Measurements from ENCODE around the gene SH3RF3. TPM values are rescaled to one million over a fixed set of nuclear protein-coding genes. Genes with fewer than 3 reads are reported as not detected.

SH3RF3 gene
- total RNA-seq, 1 experiment from 2014 or later = 0.98 TPM

DNA sequence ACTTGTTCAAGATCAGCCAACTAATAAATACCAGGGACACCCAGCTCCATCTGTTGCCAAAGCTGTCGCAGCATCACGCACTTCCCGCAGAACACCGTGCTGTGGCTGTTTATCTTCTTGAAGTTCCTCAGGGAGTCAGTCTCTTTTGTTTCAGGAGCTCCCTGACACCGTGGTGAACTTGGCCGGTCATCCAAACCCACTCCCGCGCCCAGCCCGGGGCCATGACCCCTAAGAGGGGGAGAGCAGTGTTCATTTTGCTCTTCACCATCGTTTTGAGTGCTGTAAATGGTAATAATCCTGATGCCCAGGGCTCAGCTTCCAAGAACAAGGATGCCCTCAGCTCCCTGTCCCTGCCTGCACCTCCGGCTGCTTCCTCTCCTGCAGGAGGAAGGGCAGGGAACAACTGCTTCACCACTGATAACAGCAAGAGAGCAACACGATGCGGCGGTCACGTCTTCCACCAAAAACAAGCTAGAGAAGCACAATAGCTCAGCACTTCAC is 353.4 kb downstream of the SH3RF3 start:
- TF ChIP-seq, protein P1, sequence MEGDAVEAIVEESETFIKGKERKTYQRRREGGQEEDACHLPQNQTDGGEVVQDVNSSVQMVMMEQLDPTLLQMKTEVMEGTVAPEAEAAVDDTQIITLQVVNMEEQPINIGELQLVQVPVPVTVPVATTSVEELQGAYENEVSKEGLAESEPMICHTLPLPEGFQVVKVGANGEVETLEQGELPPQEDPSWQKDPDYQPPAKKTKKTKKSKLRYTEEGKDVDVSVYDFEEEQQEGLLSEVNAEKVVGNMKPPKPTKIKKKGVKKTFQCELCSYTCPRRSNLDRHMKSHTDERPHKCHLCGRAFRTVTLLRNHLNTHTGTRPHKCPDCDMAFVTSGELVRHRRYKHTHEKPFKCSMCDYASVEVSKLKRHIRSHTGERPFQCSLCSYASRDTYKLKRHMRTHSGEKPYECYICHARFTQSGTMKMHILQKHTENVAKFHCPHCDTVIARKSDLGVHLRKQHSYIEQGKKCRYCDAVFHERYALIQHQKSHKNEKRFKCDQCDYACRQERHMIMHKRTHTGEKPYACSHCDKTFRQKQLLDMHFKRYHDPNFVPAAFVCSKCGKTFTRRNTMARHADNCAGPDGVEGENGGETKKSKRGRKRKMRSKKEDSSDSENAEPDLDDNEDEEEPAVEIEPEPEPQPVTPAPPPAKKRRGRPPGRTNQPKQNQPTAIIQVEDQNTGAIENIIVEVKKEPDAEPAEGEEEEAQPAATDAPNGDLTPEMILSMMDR (IDR thresholded peaks at IDR 0.05; ENCODE audit: insufficient read depth in 1 of 2, low read depth in 1 of 2, low read length in 1 of 2, severe bottlenecking in 1 of 2, unreplicated experiment in 1 of 2) = no peak
- POLR2A ChIA-PET = interaction anchor here (0.5 kb wide), 1 partner anchor 24 kb away, joined by 3 read pairs; no protein-coding TSS in a partner anchor
- no TSS peak for BruUV-seq (replicated peaks)

DNA sequence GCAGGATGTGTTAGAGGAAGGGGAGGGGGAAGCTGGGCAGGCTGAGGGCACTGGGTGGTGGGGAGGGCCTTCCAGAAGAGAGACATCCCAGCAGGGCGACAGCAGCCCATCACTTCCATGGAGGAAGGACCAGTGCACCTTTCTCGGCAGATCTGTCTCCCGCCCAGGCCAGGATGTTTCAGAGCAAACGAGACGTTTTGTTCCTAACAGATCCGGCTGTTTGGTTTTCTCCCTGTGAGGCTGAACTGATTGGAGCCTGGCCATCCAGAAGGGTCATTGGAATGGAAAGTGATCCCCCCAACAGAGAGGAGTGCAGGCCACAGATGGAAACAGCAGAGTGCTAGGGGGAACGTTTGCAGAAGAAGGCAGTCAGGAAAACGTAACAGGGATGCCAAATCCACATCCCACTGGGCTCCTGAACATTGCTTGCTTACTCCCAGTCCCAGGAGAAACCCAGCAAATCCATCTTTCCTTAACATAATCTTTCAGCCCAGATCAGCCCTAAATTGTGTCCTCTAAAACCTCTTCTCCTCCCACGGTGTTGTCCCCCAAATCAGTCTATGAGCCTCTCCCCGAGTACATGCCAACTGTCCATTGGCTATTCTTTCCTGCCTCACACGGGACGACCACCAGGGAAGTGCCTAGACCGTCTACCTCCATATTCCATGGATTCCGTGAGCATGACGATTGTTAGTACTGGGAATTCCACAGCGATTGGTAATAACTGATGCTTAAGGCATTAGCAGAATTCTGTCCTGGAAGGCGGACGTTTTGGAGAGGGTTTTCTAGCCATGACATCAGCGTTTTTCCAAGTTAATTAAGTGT is 357.9 kb downstream of the SH3RF3 start:
- no TSS peak for BruUV-seq (replicated peaks)
- Histone ChIP-seq H3K4me3 (ENCODE audit: low read depth, low read length) (no peak overlapping the region), H3K27me3 (replicated peaks; ENCODE audit: control insufficient read depth, insufficient read depth, low read length) (no peaks in the 10 kb centered on the region), H3K4me1 (no peaks in the 10 kb centered on the region), H3K9me3 (no peaks in the 10 kb centered on the region), H3K36me3 (ENCODE audit: control insufficient read depth, insufficient read depth, low read length) (no peaks in the 10 kb centered on the region)
- no peaks in the 10 kb centered on the region for H3K36me3 Mint-ChIP-seq (ENCODE audit: insufficient read depth, unreplicated experiment)
- ChIA-PET POLR2A (no interaction called here), CTCF (no interaction called here)
- TF ChIP-seq, protein P1 (IDR thresholded peaks at IDR 0.05; ENCODE audit: insufficient read depth in 1 of 2, low read depth in 1 of 2, low read length in 1 of 2, severe bottlenecking in 1 of 2, unreplicated experiment in 1 of 2) = no peak
- peaks cover 4% of the 10 kb centered on the region for H3K27me3 Mint-ChIP-seq (ENCODE audit: insufficient read depth, unreplicated experiment)
- no peak overlapping the region for H3K27ac Mint-ChIP-seq (ENCODE audit: unreplicated experiment)
- H3K9me3 Mint-ChIP-seq (ENCODE audit: unreplicated experiment) = no peaks in the 10 kb centered on the region
- intact Hi-C loops (cut with micrococcal nuclease; ENCODE audit: unreplicated experiment) = no loop called here
- no peak overlapping the region for H3K4me3 Mint-ChIP-seq (ENCODE audit: unreplicated experiment)
- no peaks in the 10 kb centered on the region for H3K4me1 Mint-ChIP-seq (ENCODE audit: low read depth, unreplicated experiment)
- no peak for DNase-seq

More for the DNA sequence above, 353.4 kb downstream of the SH3RF3 start:
- CTCF ChIA-PET = interaction anchor here (1.0 kb wide), 1 partner anchor 28 kb away, joined by 4 read pairs; no protein-coding TSS in a partner anchor
- no peak overlapping the region for H3K4me3 Mint-ChIP-seq (ENCODE audit: unreplicated experiment)
- Histone ChIP-seq H3K4me1 (no peaks in the 10 kb centered on the region), H3K4me3 (ENCODE audit: low read depth, low read length) (no peak overlapping the region), H3K27me3 (replicated peaks; ENCODE audit: control insufficient read depth, insufficient read depth, low read length) (no peaks in the 10 kb centered on the region), H3K9me3 (no peaks in the 10 kb centered on the region), H3K36me3 (ENCODE audit: control insufficient read depth, insufficient read depth, low read length) (no peaks in the 10 kb centered on the region)
- no peaks in the 10 kb centered on the region for H3K36me3 Mint-ChIP-seq (ENCODE audit: insufficient read depth, unreplicated experiment)
- intact Hi-C loops (cut with micrococcal nuclease; ENCODE audit: unreplicated experiment) = no loop called here
- H3K27me3 Mint-ChIP-seq (ENCODE audit: insufficient read depth, unreplicated experiment) = peaks cover 6% of the 10 kb centered on the region
- no peaks in the 10 kb centered on the region for H3K9me3 Mint-ChIP-seq (ENCODE audit: unreplicated experiment)
- no peak overlapping the region for H3K27ac Mint-ChIP-seq (ENCODE audit: unreplicated experiment)
- no peak for DNase-seq
- H3K4me1 Mint-ChIP-seq (ENCODE audit: low read depth, unreplicated experiment) = no peaks in the 10 kb centered on the region

- Mint-ChIP-seq H3K36me3 (ENCODE audit: insufficient read depth, unreplicated experiment) (no peaks in the 10 kb centered on the region), H3K27me3 (ENCODE audit: insufficient read depth, unreplicated experiment) (peaks cover 4% of the 10 kb centered on the region), H3K9me3 (ENCODE audit: unreplicated experiment) (no peaks in the 10 kb centered on the region), H3K4me1 (ENCODE audit: low read depth, unreplicated experiment) (no peaks in the 10 kb centered on the region), H3K4me3 (ENCODE audit: unreplicated experiment) (no peak overlapping the region), H3K27ac (ENCODE audit: unreplicated experiment) (no peak overlapping the region)
- Histone ChIP-seq H3K4me3 (ENCODE audit: low read depth, low read length) (no peak overlapping the region), H3K36me3 (ENCODE audit: control insufficient read depth, insufficient read depth, low read length) (no peaks in the 10 kb centered on the region), H3K27me3 (replicated peaks; ENCODE audit: control insufficient read depth, insufficient read depth, low read length) (no peaks in the 10 kb centered on the region), H3K4me1 (no peaks in the 10 kb centered on the region), H3K9me3 (no peaks in the 10 kb centered on the region)
- intact Hi-C loops (cut with micrococcal nuclease; ENCODE audit: unreplicated experiment) = no loop called here
- BruUV-seq (replicated peaks) = no TSS peak
- POLR2A ChIA-PET = no interaction called here
- TF ChIP-seq, protein P1 (IDR thresholded peaks at IDR 0.05; ENCODE audit: insufficient read depth in 1 of 2, low read depth in 1 of 2, low read length in 1 of 2, severe bottlenecking in 1 of 2, unreplicated experiment in 1 of 2) = no peak
- CTCF ChIA-PET = no interaction called here
- no peak for DNase-seq
These were observed 358.5 kb downstream of the SH3RF3 start for GRCh38 chr2:109487536-109487869.

All from Caco-2 (cell line).